Cardiac muscle cell (in vitro differentiated cells and primary cell): Measurements from ENCODE around the gene MARCHF10. TPM values are rescaled to one million over a fixed set of nuclear protein-coding genes. Genes with fewer than 3 reads are reported as not detected.

ENCODE experiments used
- DNase-seq, 2 donors: peaks; one replicate each; pipeline versions ENCODE4 v3.0.0 to v3.0.0-alpha.2; 2010 to 2017; ENCODE audit warnings: low read depth in 1 of 2, low spot score in 1 of 2
- H3K27ac ChIP-seq: fragments of 200-600 bp; sonication (generic); 2 replicates; pipeline ENCODE4 v1.5.1; 2016
- H3K27me3 ChIP-seq: fragments of 200-600 bp; sonication (generic); 2 replicates; pipeline ENCODE4 v1.6.0; 2016; ENCODE audit warnings: control low read depth
- H3K36me3 ChIP-seq: fragments of 200-600 bp; sonication (generic); 2 replicates; pipeline ENCODE4 v1.5.1; 2016; ENCODE audit warnings: control low read depth
- H3K4me1 ChIP-seq: fragments of 200-600 bp; sonication (generic); 2 replicates; pipeline ENCODE4 v1.8.1; 2017; ENCODE audit warnings: low read depth, mild to moderate bottlenecking, mixed run types
- H3K4me3 ChIP-seq: fragments of 200-600 bp; sonication (generic); 2 replicates; pipeline ENCODE4 v1.5.1; 2016; ENCODE audit warnings: mild to moderate bottlenecking
- H3K9me3 ChIP-seq: fragments of 200-600 bp; sonication (generic); 2 replicates; pipeline ENCODE4 v1.5.1; 2017; ENCODE audit warnings: low read depth, mild to moderate bottlenecking, control low read depth
- polyA plus RNA-seq: library from polyadenylated mRNA; unstranded; fragments of >200 nt; fragmentation: Nextera tagmentation; extraction: Ambion mirVana; gene quantifications from 2 replicates; pipeline ENCODE4 v1.2.1, GENCODE V29; 2016
- total RNA-seq: library from RNA; depleted of rRNA; stranded (reverse); fragments of >200 nt; gene quantifications from 2 replicates; pipeline ENCODE4 v1.2.3, GENCODE V29; 2016
- TF ChIP-seq, protein P1 (sequence below): IDR thresholded peaks from 2 replicates; pipeline ENCODE4 v1.5.1; 2012; ENCODE audit warnings: low read depth, mild to moderate bottlenecking, low read length

The MARCHF10 gene
- total and polyA plus RNA-seq, 2 experiments from 2014 or later, result 0.77 to 1.1 TPM

DNA sequence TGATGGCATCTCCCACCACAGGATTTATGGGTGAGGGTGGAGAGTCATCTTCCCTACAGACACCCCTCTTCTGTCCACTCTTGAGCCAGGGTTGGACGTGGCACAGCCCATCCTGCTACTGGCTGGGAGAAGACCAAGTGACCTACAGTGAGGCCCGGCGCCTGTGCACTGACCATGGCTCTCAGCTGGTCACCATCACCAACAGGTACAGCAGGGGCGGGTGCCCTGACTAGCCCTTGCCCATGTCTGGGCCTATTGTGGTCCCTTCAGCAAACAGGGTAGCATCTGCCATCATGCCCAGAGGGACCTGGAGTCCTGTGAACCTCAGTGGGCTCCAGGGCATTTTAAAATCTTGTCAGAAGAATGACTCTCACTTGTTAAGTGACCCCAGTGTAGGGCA, 132.4 kb downstream of the MARCHF10 start:
- Histone ChIP-seq H3K27ac (no peak overlapping the region), H3K4me1 (no peaks in the 10 kb centered on the region)
- TF ChIP-seq, protein P1, sequence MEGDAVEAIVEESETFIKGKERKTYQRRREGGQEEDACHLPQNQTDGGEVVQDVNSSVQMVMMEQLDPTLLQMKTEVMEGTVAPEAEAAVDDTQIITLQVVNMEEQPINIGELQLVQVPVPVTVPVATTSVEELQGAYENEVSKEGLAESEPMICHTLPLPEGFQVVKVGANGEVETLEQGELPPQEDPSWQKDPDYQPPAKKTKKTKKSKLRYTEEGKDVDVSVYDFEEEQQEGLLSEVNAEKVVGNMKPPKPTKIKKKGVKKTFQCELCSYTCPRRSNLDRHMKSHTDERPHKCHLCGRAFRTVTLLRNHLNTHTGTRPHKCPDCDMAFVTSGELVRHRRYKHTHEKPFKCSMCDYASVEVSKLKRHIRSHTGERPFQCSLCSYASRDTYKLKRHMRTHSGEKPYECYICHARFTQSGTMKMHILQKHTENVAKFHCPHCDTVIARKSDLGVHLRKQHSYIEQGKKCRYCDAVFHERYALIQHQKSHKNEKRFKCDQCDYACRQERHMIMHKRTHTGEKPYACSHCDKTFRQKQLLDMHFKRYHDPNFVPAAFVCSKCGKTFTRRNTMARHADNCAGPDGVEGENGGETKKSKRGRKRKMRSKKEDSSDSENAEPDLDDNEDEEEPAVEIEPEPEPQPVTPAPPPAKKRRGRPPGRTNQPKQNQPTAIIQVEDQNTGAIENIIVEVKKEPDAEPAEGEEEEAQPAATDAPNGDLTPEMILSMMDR, result no peak

DNA sequence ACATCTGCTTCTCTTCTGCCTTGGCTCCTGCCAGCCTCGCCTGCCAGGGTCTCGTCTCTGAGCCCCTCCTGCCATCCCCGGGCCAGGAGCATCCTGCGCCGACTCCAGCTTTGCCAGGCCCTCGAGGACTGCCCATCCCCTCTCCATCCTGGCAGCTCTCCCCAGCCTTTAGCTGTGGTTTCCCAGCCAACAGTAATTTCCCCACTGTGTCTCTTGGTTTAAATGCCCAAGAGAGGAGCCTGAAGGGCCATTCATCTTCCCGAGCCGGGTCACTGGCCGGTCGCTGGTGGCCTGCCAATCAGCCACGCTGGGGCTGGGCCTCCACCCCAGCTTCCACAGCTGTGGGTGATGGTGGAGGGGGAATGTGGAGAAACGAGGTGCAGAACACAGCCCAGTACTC, 132.9 kb downstream of the MARCHF10 start:
- TF ChIP-seq, protein P1, result no peak
- no peak overlapping the region for H3K27ac ChIP-seq

More for the DNA sequence above, 132.4 kb downstream of the MARCHF10 start:
- no peaks in the 10 kb centered on the region for H3K27me3 ChIP-seq
- peaks cover 4% of the 10 kb centered on the region for H3K36me3 ChIP-seq
- DNase-seq, result no peak
- H3K4me3 ChIP-seq, result no peak overlapping the region
- no peaks in the 10 kb centered on the region for H3K9me3 ChIP-seq

DNA sequence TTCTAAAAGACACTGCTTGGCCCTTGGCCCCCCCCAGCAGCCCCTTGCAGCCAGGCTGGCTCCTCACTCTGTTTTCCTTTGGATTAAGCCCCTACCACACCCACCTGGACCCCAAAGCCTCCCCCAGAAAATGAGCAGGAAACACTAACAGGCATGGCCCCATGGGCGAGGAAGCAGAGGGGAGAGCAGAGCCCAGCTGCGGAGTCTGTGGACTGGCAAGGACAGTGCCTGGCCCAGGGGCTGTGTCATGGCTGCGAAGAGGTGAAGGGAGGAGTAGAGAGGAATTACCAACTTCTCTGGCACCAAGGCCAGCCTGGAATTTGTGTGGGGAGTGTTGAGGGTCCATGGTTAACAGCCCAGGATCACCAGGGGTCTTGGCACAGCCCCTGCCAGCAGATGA, 133.3 kb downstream of the MARCHF10 start:
- H3K36me3 ChIP-seq, result peaks cover 4% of the 10 kb centered on the region
- TF ChIP-seq, protein P1, result no peak
- H3K4me1 ChIP-seq, result no peaks in the 10 kb centered on the region
- no peak for DNase-seq
- no peak overlapping the region for H3K4me3 ChIP-seq
- H3K27ac ChIP-seq, result no peak overlapping the region
- H3K27me3 ChIP-seq, result no peaks in the 10 kb centered on the region
- no peaks in the 10 kb centered on the region for H3K9me3 ChIP-seq

More for the DNA sequence above, 132.9 kb downstream of the MARCHF10 start:
- Histone ChIP-seq H3K4me3 (no peak overlapping the region), H3K4me1 (no peaks in the 10 kb centered on the region), H3K36me3 (peaks cover 4% of the 10 kb centered on the region), H3K9me3 (no peaks in the 10 kb centered on the region), H3K27me3 (no peaks in the 10 kb centered on the region)
- no peak for DNase-seq

DNA sequence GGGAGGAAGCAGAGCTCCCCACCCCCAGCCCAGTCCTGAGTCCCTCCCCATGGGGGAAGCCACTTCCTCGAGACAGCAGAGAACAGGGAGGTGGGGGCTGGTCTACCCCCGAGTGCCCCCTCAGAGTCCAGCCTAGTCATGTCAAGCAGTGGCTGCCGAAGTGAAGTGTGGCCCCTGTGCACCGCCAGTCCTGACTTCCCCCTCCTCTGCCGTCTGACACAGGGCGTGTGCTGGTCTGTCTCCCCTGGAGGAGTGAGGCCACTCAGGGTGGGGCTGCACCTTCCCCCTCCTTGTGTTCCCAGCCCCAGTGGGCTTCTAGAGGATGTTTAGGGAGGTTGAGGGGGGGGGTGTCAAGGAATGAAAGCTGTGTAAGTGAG, 133.8 kb downstream of the MARCHF10 start:
- H3K4me3 ChIP-seq, result no peak overlapping the region
- H3K27me3 ChIP-seq, result no peaks in the 10 kb centered on the region
- H3K36me3 ChIP-seq, result peaks cover 4% of the 10 kb centered on the region
- no peaks in the 10 kb centered on the region for H3K4me1 ChIP-seq
- DNase-seq, result no peak
- H3K27ac ChIP-seq, result no peak overlapping the region
- TF ChIP-seq, protein P1, result no peak
- no peaks in the 10 kb centered on the region for H3K9me3 ChIP-seq

DNA sequence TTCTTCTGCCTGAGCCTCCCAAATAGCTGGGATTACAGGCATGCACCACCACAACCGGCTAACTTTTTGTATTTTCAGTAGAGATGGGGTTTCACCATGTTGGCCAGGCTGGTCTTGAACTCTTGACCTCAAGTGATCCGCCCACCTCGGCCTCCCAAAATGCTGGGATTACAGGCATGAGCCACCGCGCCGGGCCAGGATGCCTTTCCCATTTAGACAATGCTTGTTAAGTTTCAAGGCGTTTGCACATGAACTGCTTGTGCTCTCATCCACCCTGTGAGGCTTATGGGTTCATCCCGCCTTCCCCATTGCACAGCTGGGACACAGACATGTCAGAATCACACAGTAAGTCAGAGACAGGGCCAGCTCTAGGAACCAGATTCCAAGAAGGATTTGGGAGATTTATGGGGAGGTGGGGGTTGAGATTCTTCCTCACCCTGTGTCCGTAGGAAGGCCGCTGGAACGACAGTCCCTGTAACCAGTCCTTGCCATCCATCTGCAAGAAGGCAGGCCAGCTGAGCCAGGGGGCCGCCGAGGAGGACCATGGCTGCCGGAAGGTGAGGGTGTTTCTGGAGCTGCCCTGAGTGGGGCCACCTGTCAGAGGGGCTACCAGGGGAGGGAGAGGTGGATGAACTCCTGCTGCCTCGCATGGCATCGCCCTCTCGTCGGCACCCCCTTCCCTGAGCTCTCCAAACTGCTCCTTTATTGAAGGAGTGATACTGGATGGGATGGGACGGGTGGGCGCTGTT, 134.3 kb downstream of the MARCHF10 start:
- H3K4me3 ChIP-seq, result no peak overlapping the region
- H3K4me1 ChIP-seq, result no peaks in the 10 kb centered on the region
- H3K36me3 ChIP-seq, result peaks cover 4% of the 10 kb centered on the region
- no peak for DNase-seq
- TF ChIP-seq, protein P1, result no peak
- no peak overlapping the region for H3K27ac ChIP-seq
- H3K27me3 ChIP-seq, result no peaks in the 10 kb centered on the region
- H3K9me3 ChIP-seq, result no peaks in the 10 kb centered on the region
